Erythroblast (primary cell): ENCODE results near the gene LIN52.

Experiments
- GATA1 ChIP-seq: IDR thresholded peaks from 2 replicates; pipeline ENCODE4 v1.6.1; 2011; ENCODE audit warnings: low read depth, mild to moderate bottlenecking, control low read depth, low read length, moderate library complexity
- POLR2A ChIP-seq: IDR thresholded peaks from 2 replicates; pipeline ENCODE4 v1.6.1; 2011; ENCODE audit warnings: mild to moderate bottlenecking, low read length

GRCh38 chr14:74208642-74209041 is 123.9 kb downstream of the LIN52 start:
- TF ChIP-seq POLR2A (no peak), GATA1 (no peak)
